Prostate gland (tissue), 2 donors: Measurements from ENCODE around the gene OR56A3.

Experiments used
- CTCF ChIP-seq, 4 experiments: fragments of 200-600 bp in 2 of 4; fragments of 450-650 bp in 2 of 4; sonication (generic) in 2 of 4; IDR thresholded peaks; 1 replicate in 3 of 4; 2 replicates in 1 of 4; pipeline ENCODE4 v1.5.1; 2016 to 2019; ENCODE audit warnings: antibody characterized with exemption in 4 of 4, mild to moderate bottlenecking in 2 of 4, moderate library complexity in 2 of 4
- POLR2A ChIP-seq: fragments of 450-650 bp; IDR thresholded peaks from one replicate; pipeline ENCODE4 v1.6.1; 2016; ENCODE audit warnings: antibody characterized with exemption, mild to moderate bottlenecking
- POLR2AphosphoS5 ChIP-seq: sonication (generic); formaldehyde crosslinking; IDR thresholded peaks from one replicate; pipeline ENCODE4 v1.6.1; 2017; ENCODE audit warnings: antibody characterized with exemption

GRCh38 chr11:5923794-5924193 is 18.3 kb upstream of the OR56A3 start:
- TF ChIP-seq CTCF (IDR thresholded peaks at IDR 0.05) (no peak), POLR2AphosphoS5 (no peak), POLR2A (no peak)
